Limb (tissue), 2 donors: ENCODE measurements around the gene DIRAS3.
"Not testable (repeated sequence)": the region's sequence is repeated elsewhere in the genome, so short reads cannot be mapped to it uniquely, and the experiment has no call there.

Experiments used
- DNase-seq, 2 donors: peaks; one replicate each; pipeline ENCODE4 v3.0.0-alpha.2; 2016; ENCODE audit errors: extremely low spot score in 2 of 2

The DIRAS3 gene

GRCh38 chr1:68024635-68025338 is 25.6 kb downstream of the DIRAS3 start:
- DNase-seq, result no peak

DNA sequence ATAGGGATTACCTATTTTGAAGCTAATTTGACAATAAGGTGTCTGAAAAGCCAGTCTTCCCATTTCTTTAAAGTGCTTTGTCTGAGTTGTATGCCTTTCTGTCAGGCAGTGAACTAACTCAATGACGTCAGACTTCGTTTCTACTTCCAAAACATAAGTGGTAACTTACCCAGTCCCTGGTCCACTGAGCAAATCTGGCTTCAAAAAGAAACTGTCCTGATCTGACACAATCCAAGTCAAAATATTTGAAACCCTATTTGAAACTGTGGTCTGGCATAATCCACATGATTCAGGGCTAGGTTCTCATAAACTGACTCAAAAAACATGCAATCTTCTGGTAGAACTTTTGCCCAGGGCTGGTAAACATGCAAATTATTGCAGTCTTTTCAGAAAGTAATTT is 34.0 kb downstream of the DIRAS3 start:
- DNase-seq, result no peak

DNA sequence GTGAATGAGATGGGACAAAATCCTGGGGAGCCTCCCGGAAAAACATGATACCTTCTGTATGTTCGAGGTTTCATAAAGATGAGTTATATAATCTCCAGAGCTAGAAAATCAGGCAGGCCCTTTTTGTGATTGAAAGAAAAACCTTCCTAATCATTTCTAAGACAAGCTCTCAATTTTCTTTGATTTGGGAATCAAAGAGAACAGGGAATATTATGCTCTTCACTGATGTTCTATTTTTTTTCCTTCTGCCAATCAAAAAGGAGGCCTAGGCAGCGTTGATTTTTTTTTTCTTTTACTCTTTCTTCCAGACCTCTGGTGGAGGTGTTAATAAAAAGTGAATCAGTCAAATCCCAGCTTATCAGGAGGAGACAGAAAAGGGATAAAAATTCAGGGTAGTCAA is 34.5 kb downstream of the DIRAS3 start:
- DNase-seq, result no peak

DNA sequence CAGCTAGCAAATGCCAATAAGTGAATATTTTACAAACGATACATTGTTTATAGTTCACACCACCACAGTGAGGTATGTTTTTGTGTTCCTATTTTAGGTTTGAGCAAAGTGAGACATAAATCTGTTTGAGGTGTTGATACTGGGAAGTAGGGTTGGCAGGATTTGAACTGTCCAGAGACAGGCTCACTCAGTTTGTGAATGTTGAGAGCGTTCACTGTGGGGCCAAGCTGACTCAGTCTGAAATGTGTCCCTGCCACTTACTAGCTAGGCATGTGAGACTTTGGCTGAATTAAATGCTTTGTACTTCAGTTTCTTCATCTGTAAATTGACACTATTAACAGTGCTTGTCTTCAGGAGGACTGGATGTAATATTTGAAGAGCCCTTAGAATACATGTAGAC is 35.1 kb downstream of the DIRAS3 start:
- DNase-seq, result no peak

- DNase-seq, result no peak
Measured at GRCh38 chr1:68013351-68013750, 37.1 kb downstream of the DIRAS3 start.

DNA sequence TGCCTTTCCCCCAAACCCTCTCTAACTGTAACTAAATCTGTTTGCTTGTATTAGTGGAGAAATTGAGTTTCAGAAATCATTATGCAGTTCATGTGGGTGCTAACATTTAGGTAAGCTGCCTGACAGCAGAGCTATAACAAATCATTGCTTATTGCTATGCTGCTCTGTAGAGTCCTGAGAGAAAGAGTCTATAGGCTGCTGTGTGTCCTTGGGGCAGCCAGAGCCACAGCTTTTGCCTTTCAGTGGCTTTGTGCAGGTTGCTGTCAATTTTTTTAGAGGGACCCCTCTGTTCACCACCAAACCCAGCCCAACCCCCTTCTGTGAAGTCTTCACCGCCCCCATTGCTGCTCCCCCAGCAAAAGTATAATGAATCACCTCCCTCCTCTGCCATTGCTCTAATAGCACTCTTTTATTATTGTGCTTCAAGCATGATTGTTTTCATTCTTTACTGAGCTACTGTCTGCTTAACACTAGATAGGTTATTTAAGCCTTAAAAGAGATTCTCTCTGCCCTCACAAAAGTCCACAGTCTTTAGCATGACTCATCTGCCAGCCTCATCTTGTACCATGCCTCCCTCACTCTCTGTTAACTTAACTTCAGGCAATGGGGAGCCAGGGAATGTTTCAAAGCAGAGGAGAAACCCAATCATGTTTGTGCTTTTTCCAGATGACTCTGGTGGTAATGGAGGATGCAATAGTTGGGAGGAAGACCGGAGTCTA is 38.6 kb downstream of the DIRAS3 start:
- no peak for DNase-seq

GRCh38 chr1:68010543-68010942 is 39.9 kb downstream of the DIRAS3 start:
- DNase-seq, result no peak

DNA sequence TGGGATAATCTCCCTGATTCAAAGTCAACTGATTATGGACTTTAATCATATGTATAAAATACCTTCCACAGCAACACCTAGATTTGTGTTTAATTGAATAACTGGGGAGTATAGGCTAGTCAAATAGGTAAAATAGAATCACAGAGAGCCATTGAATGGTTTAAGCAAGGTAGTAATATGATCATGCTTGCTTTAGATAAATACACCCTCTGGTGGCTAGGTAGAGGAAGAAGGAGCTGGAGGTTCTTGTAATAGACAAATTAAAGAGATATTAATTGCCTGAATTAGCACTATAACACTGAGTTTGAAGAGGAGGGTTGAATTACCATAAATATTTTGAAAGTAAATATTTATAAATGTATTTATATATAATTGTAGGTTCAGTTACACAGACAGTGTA is 40.3 kb downstream of the DIRAS3 start:
- DNase-seq, result no peak

- not testable (repeated sequence) for DNase-seq
Measured at GRCh38 chr1:68003626-68004025, 46.8 kb downstream of the DIRAS3 start.

DNA sequence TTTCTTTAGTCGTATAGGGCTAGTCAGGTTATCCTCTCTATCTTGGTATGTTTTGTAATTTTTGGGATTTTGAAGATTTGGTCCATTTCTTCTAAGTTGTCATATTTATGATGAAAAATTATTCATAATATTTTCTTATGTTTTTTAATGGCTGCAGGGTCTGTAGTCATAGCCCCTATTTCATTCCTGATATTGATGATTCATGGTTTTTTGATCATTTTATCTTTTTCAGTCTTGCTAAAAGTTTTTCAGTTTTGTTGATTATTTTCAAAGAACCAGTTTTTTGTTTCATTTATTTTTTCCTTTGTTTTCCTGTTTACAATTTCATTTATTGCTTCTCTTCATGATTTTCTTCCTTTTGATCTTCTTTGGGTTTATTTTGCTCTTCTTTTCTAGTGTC is 50.2 kb downstream of the DIRAS3 start:
- no peak for DNase-seq

DNA sequence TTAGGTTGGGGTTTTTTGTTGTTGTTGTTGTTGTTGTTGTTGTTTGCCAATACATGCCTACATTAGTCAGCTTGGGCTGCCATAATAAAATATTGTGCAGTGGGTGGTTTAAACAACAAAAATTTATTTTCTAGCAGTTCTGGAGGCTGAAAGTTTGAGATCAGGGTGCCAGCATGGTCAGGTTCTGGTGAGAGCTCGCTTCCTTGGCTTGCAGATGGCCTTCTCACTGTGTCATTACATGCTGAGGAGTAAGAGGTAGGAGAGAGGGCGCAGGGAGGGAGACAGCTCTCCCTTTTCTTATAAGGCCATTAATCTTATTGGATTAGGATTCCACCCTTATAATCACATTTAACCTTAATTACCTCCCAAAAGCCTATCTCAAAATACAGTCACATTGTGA is 52.7 kb downstream of the DIRAS3 start:
- no peak for DNase-seq
